Smooth muscle cell of the brain vasculature (primary cell): ENCODE results near the gene LAP3.

Experiments used
- DNase-seq: peaks from one replicate; pipeline ENCODE4 v3.0.0-alpha.2; 2012; ENCODE audit warnings: low read depth, low spot score

LAP3 gene

DNA sequence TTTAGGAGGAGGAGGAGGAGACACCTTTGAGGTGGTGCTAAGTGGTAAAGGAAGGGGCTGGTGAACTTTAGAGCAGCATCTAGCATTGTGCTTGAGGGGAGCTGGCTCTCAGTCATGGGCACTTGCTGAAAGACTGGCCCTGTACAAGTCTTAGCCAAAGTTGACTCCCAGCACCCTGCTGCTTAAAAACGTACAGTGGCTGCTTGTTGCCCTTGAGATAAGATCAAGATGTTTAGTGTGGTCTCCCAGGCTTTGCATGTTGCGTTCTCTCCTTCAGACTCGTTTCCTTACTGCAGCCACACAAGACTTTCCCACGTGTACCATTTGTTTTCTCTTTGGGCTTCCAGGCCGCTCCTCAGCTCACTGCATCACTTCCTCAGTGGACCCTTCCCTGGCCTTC is 39.3 kb downstream of the LAP3 start:
- DNase-seq: no peak

DNA sequence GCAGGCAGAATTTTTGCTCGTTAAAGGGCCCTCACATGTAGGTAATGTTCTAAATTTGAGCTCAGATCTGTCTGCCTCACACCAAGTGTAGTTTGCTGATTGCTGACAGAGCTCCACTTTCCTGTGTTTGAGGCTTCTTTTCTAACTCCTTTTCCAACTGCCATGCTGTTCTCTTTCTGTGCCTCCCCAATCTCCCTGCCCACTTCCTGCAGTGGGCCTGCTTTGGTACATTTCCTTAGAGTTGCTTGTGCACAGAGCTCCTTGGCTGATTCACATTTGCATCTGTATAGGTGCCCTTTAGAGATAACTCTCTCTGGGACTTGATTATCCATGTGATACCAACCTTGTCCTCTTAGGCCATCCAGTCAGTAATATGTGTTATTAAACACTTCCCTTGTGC is 41.9 kb downstream of the LAP3 start:
- no peak for DNase-seq

DNA sequence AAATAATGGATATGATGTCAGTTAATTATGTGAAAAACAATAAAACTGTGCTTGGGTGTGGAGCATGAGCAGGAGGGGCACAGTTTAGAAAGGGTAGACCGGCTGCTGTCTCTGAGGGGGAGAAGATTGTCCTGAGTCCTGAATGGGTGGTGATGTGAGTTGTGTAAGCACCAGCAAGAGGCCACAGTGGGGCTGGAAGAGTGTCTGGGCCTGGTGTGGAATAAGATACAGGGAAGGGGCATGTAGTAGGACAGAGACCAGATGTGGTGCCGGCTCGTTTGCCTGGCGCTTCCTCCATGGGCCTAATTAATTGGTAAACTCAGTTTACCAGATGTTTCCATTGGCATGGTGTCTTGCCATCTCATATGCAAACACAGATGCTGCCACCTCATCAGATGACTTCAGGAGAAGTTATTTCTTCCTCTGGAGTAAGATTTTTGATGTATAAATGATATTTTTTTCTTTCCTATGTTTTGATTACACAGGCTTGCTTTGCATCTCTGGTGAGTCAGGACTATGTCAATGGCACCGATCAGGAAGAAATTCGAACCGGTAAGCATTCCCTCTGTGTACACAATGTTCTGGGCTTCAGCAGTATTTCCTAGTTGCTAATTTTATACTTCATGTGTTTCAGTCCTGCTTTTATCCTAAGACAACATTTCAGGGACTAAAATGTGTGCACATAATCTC is 42.6 kb downstream of the LAP3 start:
- no peak for DNase-seq

DNA sequence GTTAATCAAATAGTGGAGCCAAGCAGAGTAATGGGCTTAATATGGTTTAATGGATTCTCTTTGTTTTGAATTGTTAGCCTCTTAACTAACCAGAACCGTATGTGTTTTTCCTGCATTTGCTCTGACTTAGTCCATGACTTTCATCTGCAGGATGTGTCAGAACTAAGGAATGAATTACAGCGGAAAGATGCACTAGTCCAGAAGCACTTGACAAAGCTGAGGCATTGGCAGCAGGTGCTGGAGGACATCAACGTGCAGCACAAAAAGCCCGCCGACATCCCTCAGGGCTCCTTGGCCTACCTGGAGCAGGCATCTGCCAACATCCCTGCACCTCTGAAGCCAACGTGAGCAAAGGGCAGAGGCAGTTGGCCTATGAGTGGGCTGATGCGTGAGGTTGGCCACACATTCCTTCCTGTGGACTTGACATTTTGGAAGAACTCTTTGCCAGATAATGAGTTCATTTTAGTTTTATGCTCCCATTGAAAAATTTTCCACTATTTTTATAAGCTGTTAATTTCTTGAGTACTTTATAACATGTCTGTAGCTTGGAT is 46.5 kb downstream of the LAP3 start:
- no peak for DNase-seq

DNA sequence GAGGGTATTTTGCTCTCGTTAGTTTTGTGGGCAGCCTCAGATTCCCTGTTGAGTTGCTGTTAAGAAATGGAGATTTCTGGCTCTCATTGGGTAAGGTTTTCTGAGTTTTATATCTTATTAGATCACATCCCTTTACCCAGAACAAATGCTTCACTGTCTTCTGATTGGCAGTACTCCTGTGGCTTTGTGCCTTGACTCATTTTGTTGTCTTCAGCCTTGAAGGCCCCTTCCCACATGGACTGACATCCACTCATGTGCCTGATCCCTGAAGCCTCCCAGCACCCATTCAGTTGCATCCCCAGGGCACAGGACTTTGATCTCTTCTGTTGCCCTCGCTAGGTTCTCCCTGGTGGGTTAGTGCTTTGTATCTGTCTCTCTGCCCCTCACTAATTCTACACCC is 47.8 kb downstream of the LAP3 start:
- DNase-seq: no peak

DNA sequence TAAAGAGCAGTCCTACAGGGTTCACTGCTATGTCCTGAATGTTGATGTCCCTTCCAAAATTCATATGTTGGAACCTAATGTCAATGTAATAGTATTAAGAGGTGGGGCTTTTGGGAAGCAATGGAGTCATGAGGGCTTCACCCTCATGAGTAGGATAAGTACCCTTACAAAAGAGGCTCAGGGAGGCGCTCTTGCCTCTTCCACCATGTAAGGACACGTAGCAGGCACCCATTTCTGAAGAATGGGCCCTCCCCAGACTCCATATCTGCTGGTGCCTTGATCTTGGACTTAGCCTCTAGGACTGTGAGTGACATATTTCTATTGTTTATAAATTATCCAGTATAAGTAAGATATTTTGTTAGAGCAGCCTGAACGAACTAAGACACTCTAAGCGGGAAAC is 53.2 kb downstream of the LAP3 start:
- DNase-seq: no peak

DNA sequence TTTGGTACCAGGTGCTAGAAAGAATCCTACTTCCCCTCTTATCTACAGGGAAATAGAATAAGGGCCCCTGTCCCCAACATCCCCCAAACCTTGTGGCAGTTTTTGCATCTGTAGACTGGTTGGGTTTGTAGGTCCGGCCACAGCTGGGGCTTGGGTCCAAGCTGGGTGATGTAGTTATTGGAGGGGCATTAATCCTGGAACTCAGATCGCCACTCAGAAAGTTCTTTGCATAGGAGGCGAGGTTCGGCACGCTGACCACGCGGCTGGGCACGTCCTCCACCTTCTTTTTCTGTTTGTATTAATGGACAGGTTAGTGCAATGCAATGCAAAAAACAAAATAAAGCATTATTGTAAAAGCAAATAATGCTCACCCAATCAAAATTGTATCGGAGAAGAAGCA is 56.6 kb downstream of the LAP3 start:
- DNase-seq: no peak

DNA sequence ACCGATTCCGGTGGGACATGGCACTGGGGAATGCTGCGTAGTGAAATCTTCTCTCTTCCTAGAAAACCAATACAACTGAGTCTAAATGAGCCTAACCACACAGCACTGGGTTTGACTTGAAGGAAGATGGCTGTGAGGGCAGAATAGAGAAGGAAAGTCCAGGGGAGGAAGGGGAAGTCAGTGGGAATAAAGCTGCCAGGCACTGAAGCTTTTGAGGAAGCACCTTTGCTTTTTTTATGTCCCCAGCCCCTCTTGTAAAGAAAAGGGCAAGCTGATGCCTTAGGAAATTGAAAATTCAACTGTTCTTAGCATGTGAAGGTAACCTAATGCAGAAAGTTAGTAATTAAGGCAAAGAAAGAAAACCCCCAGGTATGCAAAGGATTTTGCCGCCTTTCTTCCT is 58.1 kb downstream of the LAP3 start:
- DNase-seq: no peak

DNA sequence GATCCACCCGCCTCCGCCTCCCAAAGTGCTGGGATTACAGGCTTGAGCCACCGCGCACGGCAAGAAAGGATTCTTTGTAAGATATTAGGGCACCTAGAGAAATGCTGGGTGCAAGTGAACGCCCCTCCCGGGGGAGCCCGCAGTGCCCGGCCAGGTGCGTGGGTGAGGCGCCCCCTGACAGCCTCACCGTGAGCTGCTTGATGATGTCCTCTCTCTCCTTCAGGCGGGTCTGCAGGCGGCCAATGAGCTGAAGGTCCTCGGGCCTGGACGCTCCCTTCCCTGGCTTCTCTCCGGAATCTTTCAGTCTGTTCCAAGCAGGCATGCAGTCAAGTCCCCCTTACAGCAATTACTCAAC is 59.3 kb downstream of the LAP3 start:
- DNase-seq: no peak

DNA sequence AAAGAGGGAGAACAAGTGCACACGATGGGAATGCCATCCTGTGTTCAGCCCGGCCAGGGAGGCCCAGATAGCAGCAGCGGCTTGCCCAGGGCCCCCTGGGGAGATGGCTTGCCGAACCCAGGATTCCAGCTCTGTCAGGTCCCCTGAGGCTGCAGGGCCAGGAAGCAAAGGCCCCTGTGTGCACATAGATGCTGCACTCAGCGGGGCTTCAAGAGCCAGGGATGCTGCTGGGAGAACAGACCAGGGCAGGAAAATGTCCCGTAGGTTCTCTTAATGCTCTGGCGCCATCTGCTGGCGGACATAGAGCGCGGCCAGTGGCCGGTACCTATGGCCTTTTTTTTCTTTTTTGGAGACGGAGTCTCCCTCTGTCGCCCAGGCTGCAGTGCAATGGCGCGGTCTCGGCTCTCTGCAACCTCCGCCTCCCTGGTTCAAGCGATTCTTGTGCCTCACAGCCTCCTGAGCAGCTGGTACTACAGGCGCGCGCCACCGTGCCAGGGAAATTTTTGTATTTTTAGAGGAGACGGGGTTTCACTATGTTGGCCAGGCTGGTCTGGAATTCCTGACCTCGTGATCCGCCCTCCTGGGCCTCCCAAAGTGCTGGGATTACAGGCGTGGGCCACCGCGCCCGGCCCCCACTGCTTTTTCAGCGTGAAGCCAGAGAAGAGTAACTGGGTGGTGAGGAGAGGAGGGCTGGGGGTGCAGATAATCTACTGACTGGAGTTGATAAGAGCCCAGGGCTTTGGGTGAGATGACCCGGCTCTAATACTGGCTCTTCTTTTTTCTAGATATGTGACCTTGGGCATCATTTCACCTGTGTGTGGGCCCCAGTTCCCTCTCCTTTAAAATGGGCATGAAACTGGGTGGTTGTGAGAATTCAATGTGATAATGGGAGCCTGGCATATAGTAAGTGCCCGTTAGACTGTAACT is 60.0 kb downstream of the LAP3 start:
- DNase-seq: peak; percentile 33

DNA sequence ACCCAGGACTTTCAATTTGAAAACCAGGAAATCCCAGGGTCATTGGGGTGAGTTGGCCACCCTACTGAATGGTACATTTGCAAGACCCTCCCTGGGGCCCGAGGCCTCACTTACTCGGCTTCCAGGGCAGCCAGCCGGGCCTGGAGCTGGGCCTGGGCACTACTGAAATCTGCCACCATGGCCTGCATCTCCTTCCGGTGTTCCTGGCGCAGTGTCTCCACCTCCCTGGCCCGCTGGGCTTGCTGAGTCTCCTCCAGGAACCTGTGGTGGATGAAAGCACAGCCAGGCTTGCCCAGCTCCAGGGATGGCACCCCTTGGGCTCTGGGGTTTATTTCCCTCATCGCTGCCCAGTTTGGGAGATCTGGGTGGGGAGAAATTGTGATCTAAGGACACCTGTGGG is 62.1 kb downstream of the LAP3 start:
- no peak for DNase-seq

DNA sequence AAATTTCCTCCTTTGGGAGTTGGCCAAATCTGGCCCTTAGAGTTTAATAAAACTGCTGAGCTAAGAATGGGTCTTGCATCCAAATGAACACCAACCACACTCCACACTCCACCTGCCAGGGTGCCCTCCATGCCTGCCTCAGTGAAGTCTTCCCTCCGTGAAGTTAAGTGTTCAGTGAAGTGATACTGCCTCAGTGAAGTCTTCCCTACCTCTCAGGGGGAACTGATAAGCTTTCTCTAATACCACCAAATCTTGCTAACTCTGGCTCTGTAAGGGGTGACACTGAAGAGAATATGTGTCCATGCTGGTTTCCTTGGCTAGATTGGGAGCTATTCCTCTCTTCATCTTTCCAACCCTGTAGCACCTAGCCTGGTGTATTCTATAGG is 65.4 kb downstream of the LAP3 start:
- DNase-seq: no peak

DNA sequence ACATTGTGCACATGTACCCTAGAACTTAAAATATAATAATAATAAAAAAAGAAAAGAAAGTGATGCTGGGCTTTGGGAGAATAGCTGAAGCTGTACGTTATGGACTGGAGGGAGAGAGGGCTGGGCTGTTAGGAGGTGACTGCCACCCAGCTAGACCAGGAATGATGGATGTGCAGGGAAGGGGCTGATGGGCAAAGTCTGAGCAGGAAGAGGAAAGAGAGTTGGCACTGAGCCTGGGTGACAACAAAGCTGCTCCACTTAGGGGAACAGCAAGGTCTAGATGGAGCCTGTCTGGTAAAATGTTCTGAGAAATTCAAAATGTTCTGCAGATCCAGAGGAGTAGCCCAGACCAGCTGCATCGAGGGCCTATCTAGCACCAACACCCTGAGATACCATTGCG is 69.7 kb downstream of the LAP3 start:
- no peak for DNase-seq

DNA sequence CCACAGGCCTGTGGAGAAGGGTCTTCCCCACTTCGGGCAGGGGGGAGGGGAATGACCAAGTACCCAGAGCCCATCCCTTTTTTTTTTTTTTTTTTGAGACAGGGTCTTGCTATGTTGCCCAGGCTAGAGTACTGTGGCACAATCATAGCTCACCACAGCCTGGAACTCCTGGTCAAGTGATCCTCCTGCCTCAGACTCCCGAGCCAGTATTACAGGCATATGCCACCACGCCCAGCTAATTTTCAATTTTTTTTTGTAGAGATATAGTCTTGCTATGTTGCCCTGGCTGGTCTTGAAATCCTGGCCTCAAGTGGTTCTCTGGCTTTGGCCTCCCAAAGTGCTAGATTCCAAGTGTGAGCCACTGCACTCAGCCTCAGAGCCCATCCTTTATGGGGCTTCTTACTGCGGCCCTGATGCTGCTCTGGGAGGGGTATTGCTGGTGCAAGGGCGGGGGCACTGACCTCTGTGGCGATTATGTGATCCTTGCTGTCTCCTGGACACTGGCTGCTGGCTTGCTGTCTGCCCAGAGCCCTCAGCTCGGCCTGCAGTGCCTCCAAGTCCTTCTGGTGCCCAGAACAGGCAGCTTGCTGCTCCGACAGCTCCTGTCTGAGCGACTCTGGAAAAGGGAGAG is 70.3 kb downstream of the LAP3 start:
- DNase-seq: no peak

DNA sequence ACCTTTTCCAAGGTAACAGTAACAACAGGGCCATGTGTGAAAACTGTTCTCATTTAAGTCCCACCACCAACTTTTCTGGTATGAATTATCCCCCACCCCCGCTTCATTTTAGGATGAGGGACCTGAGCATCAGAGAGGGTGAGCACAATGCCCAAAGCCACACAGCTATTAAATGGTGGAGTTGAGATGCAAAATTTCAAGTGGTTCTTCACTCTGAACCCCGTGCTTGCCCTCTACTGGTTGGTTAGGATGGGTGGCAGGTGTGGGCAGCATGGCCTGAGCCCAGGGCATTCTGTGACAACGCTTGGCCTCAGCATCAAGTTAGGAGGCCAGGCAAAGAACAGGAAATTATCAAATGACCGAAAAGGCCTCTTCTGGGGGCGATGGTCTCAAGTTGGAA is 70.9 kb downstream of the LAP3 start:
- no peak for DNase-seq

DNA sequence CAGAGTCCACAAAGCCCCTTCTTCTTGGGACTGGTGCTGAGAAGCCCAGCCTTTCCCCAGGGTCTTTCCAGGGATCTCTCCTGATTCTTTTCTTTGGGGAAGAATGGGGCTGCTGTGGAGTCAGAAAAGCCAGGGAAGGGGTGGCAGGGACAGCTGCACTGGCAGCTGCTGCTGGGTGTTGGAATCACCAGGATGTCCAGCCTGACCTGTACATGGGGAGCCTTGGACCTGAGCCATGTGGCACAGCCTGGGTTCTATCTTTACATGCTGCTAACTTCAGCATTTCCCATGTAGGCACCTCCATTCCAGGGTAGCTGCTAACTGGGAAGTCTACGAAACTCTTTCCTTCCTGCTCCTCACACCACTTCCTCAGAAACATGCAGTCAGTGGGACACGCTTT is 73.4 kb downstream of the LAP3 start:
- no peak for DNase-seq

DNA sequence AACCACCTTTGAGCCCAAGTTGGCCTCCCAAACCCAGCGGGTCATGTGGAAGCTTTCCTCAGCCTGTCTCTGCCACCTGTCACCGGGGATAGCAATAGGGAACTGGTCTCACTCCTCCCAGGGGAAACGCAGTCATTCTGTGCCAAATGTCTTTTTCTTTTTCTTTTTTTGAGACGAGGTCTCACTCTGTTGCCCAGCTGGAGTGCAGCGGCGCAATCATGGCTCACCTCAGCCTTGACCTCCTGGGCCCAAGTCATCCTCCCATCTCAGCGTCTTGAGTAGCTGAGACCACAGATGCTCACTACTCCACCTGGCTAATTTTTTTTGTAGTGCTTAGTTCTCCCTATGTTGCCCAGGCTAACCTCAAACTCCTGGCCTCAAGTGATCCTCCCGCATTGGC is 77.7 kb downstream of the LAP3 start:
- DNase-seq: no peak

DNA sequence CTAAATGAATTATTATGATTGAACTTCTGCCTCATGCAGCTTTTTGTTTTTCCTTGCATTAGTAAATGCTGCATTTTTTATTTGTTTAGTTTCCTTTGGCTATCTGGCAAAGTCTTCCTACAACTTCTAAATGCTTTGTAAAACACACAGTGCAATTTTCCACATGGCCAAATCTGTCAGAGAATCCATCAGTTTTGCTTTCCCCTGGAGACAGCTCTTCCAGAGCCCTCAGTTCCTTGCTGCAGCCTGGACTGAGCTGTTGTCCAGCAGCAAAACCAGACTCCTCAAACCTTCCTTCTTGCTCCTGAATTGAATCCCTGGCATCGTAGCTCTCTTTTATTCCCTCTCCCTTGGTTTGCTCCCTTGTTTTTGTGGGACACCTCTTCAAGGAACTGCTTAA is 80.1 kb downstream of the LAP3 start:
- DNase-seq: no peak
